ENCODE results near the gene NEK6.

The NEK6 gene

DNA sequence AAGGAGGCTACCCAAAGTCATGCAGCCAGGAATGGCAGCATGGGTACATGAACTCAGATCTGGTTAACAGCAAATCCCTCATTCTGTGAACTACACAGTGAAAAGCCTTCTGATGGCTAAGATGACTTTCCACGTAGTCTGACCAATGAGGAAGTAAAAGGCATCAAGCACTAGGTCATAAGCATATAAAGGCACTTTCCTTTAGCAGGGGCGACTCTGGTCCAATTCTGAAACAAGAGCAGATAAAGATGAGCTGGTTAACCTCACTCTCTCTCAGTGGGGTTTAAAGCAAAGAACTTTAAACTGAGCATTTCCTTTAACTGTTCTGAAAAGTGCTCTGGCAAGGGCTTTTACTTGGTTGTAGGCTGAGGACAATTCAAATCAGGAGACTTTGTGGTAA is 136.4 kb downstream of the NEK6 start:
- Histone ChIP-seq H3K27ac (replicated peaks) (peak overlapping the region; percentile 98), H3K27me3 (ENCODE audit: insufficient read depth, poor library complexity, severe bottlenecking) (no peaks in the 10 kb centered on the region), H3K4me3 (replicated peaks; ENCODE audit: insufficient read depth, low read length) (no peak overlapping the region)
- peak in 1 of 2 experiments; percentile 51 for DNase-seq (ENCODE audit: low read depth in 1 of 2, low spot score in 1 of 2)
- no peak for TF ChIP-seq REST (IDR thresholded peaks at IDR 0.05; ENCODE audit: insufficient replicate concordance, low read depth)
- TF ChIP-seq CTCF (IDR thresholded peaks at IDR 0.05; ENCODE audit: insufficient read depth, low read length) = no peak
- no peak for TF ChIP-seq SPI1 (IDR thresholded peaks at IDR 0.05; ENCODE audit: borderline replicate concordance, low read depth)
- no peak for TF ChIP-seq GABPA (IDR thresholded peaks at IDR 0.05; ENCODE audit: low read depth)
- no peak for TF ChIP-seq POLR2AphosphoS5 (IDR thresholded peaks at IDR 0.05; ENCODE audit: low read depth)

GRCh38 chr9:124394596-124394995 is 136.8 kb downstream of the NEK6 start:
- DNase-seq (ENCODE audit: low read depth in 1 of 2, low spot score in 1 of 2) = no peak
- Histone ChIP-seq H3K27ac (replicated peaks) (peak overlapping the region; percentile 98), H3K27me3 (ENCODE audit: insufficient read depth, poor library complexity, severe bottlenecking) (no peaks in the 10 kb centered on the region), H3K4me3 (replicated peaks; ENCODE audit: insufficient read depth, low read length) (no peak overlapping the region)
- no peak for TF ChIP-seq GABPA (IDR thresholded peaks at IDR 0.05; ENCODE audit: low read depth)
- no peak; the same call in 1 of the 2 replicates for TF ChIP-seq SPI1 (IDR thresholded peaks at IDR 0.05; ENCODE audit: borderline replicate concordance, low read depth)
- no peak for TF ChIP-seq POLR2AphosphoS5 (IDR thresholded peaks at IDR 0.05; ENCODE audit: low read depth)
- no peak for TF ChIP-seq CTCF (IDR thresholded peaks at IDR 0.05; ENCODE audit: insufficient read depth, low read length)
- no peak for TF ChIP-seq REST (IDR thresholded peaks at IDR 0.05; ENCODE audit: insufficient replicate concordance, low read depth)

GRCh38 chr9:124395826-124396225 is 138.1 kb downstream of the NEK6 start:
- H3K27ac ChIP-seq (replicated peaks) = peak overlapping the region; percentile 98
- TF ChIP-seq GABPA (IDR thresholded peaks at IDR 0.05; ENCODE audit: low read depth) = no peak
- no peak for TF ChIP-seq CTCF (IDR thresholded peaks at IDR 0.05; ENCODE audit: insufficient read depth, low read length)
- TF ChIP-seq POLR2AphosphoS5 (IDR thresholded peaks at IDR 0.05; ENCODE audit: low read depth) = no peak
- TF ChIP-seq SPI1 (IDR thresholded peaks at IDR 0.05; ENCODE audit: borderline replicate concordance, low read depth) = no peak
- no peak for TF ChIP-seq REST (IDR thresholded peaks at IDR 0.05; ENCODE audit: insufficient replicate concordance, low read depth)
- no peak for DNase-seq (ENCODE audit: low read depth in 1 of 2, low spot score in 1 of 2)
- H3K27me3 ChIP-seq (ENCODE audit: insufficient read depth, poor library complexity, severe bottlenecking) = no peaks in the 10 kb centered on the region
- no peak overlapping the region for H3K4me3 ChIP-seq (replicated peaks; ENCODE audit: insufficient read depth, low read length)
